K562 (cell line): ENCODE measurements around the gene PLXNB3. TPM values are rescaled to one million over a fixed set of nuclear protein-coding genes. Genes with fewer than 3 reads are reported as not detected.
A peak's percentile ranks its signal among the peaks of the same experiment; 100 is the strongest.

Experiments used
- ARNT ChIP-seq, 2 experiments: fragments of 450-650 bp; IDR thresholded peaks; 2 replicates each; pipeline ENCODE4 v1.6.1; 2016; ENCODE audit warnings: mild to moderate bottlenecking in 1 of 2
- CEBPZ ChIP-seq: fragments of 150-350 bp; IDR thresholded peaks from 2 replicates; pipeline ENCODE4 v1.6.1; 2014; ENCODE audit warnings: low read depth, mild to moderate bottlenecking, low read length, borderline replicate concordance
- CREB1 ChIP-seq, 2 experiments: sonication (generic) in 1 of 2; formaldehyde crosslinking in 1 of 2; IDR thresholded peaks; 2 replicates each; pipeline versions ENCODE4 v1.6.1 to v1.8.0; 2012 to 2022; ENCODE audit warnings: inconsistent platforms in 1 of 2, mild to moderate bottlenecking in 1 of 2, missing genetic modification reagents in 1 of 2, moderate library complexity in 1 of 2
- DPF2 ChIP-seq: fragments of 450-650 bp; IDR thresholded peaks from 2 replicates; pipeline ENCODE4 v1.6.1; 2016
- FOSL1 ChIP-seq: fragments of 200-800 bp; sonication (Bioruptor generic); conservative IDR thresholded peaks from 2 replicates; pipeline ENCODE4 v1.6.1; 2016; ENCODE audit warnings: missing genetic modification characterization, missing compliant biosample characterization
- MAZ ChIP-seq, 2 experiments: fragments of 450-650 bp in 1 of 2; sonication (generic) in 1 of 2; formaldehyde crosslinking; IDR thresholded peaks in 1 of 2; conservative IDR thresholded peaks in 1 of 2; 2 replicates each; pipeline versions ENCODE4 v1.4.0 to v1.5.0; 2020; ENCODE audit warnings: mild to moderate bottlenecking in 1 of 2, missing genetic modification reagents in 1 of 2
- MYC ChIP-seq, 2 experiments: fragments of 250-450 bp in 1 of 2; sonication (Bioruptor Pico) in 1 of 2; IDR thresholded peaks; 2 replicates each; pipeline versions ENCODE4 v1.5.1 to v1.6.1; 2012 to 2021; ENCODE audit warnings: low read depth in 2 of 2, borderline replicate concordance in 1 of 2, improper control_type of control experiment in 1 of 2, low read length in 1 of 2, mild to moderate bottlenecking in 1 of 2, moderate library complexity in 1 of 2
- SIRT6 ChIP-seq: IDR thresholded peaks from one replicate; pipeline ENCODE4 v1.6.1; 2012; ENCODE audit warnings: low read depth, mild to moderate bottlenecking, control low read depth, inconsistent platforms, low read length, moderate library complexity
- TEAD4 ChIP-seq, 2 experiments: sonication (generic) in 1 of 2; formaldehyde crosslinking in 1 of 2; IDR thresholded peaks; 2 replicates each; pipeline versions ENCODE4 v1.6.1 to v1.8.0; 2012 to 2022; ENCODE audit warnings: borderline replicate concordance in 1 of 2, inconsistent platforms in 1 of 2, low read length in 1 of 2, mild to moderate bottlenecking in 1 of 2, missing genetic modification reagents in 1 of 2
- THRB ChIP-seq: fragments of 450-650 bp; formaldehyde crosslinking; conservative IDR thresholded peaks from 2 replicates; pipeline ENCODE4 v1.4.0; 2022; ENCODE audit warnings: mild to moderate bottlenecking, missing genetic modification characterization
- TOE1 ChIP-seq, 2 experiments: fragments of 450-650 bp in 1 of 2; sonication (generic) in 1 of 2; formaldehyde crosslinking in 1 of 2; IDR thresholded peaks; 2 replicates each; pipeline versions ENCODE4 v1.7.1 to v1.8.0; 2016 to 2022; ENCODE audit warnings: borderline replicate concordance in 2 of 2, mild to moderate bottlenecking in 2 of 2, antibody characterized with exemption in 1 of 2, inconsistent platforms in 1 of 2, low read depth in 1 of 2, missing genetic modification reagents in 1 of 2, moderate library complexity in 1 of 2
- UBTF ChIP-seq, 2 experiments: IDR thresholded peaks; 2 replicates each; pipeline ENCODE4 v1.6.1; 2012; ENCODE audit warnings: improper control_type of control experiment in 2 of 2, low read depth in 2 of 2, low read length in 2 of 2, borderline replicate concordance in 1 of 2
- ZBTB1 ChIP-seq: sonication (generic); formaldehyde crosslinking; IDR thresholded peaks from 2 replicates; pipeline ENCODE4 v1.8.1; 2023; ENCODE audit warnings: missing genetic modification reagents, low read depth, mild to moderate bottlenecking, borderline replicate concordance
- ZNF121 ChIP-seq: sonication (generic); formaldehyde crosslinking; conservative IDR thresholded peaks from 2 replicates; pipeline ENCODE4 v1.8.0; 2022; ENCODE audit warnings: missing genetic modification reagents
- ZNF133 ChIP-seq: fragments of 250-450 bp; sonication (Bioruptor Pico); IDR thresholded peaks from 2 replicates; pipeline ENCODE4 v1.4.0; 2020; ENCODE audit warnings: mild to moderate bottlenecking
- ZNF239 ChIP-seq: fragments of 250-450 bp; sonication (Bioruptor Pico); IDR thresholded peaks from 2 replicates; pipeline ENCODE4 v1.4.0; 2020; ENCODE audit warnings: mild to moderate bottlenecking
- ZNF586 ChIP-seq: fragments of 450-650 bp; formaldehyde crosslinking; conservative IDR thresholded peaks from 2 replicates; pipeline ENCODE4 v1.4.0; 2020; ENCODE audit warnings: mild to moderate bottlenecking, moderate library complexity
- polyA plus RNA-seq, 8 experiments: library from polyadenylated mRNA; depleted of rRNA in 4 of 8; stranded (reverse) in 5 of 8; unstranded in 3 of 8; fragments of >200 nt; fragmentation: Nextera tagmentation in 2 of 8; fragmentation: Illumina TruSeq in 1 of 8; extraction: Ambion mirVana in 2 of 8; extraction: Trizol in 1 of 8; gene quantifications; 2 replicates each; pipeline versions ENCODE4 v1.2.1 to v1.2.3, GENCODE V29; 2011 to 2014; ENCODE audit warnings: inconsistent platforms in 1 of 8, missing spikeins in 1 of 8
- total RNA-seq, 7 experiments: library from RNA; depleted of rRNA in 6 of 7; stranded (reverse); fragments of >200 nt in 6 of 7; fragmentation: Illumina TruSeq in 2 of 7; extraction: Trizol in 2 of 7; gene quantifications; 2 replicates each; pipeline versions ENCODE4 v1.2.1 to v1.2.3, GENCODE V29; 2011 to 2021; ENCODE audit warnings: low replicate concordance in 1 of 7

The PLXNB3 gene
- total and polyA plus RNA-seq, 9 of the 15 experiments (the other 6 are each of a cell fraction or from before 2014, with no cell fraction given), result 0.22 to 2.0 (median 1.4) TPM; not detected in 2

GRCh38 chrX:153726286-153727122 lies 37.5 kb upstream of the PLXNB3 start (continued):
- TF ChIP-seq UBTF (IDR thresholded peaks at IDR 0.05; ENCODE audit: borderline replicate concordance in 1 of 2, low read depth in 2 of 2, low read length in 2 of 2) (0 out of 4 replicates have a peak, but pooled peaks of 1 of the 2 experiments have one; percentile 45), DPF2 (peak; percentile 66), TEAD4 (IDR thresholded peaks at IDR 0.05; ENCODE audit: low read length) (no peak), TEAD4 (CRISPR knock-in tag; IDR thresholded peaks at IDR 0.05; ENCODE audit: borderline replicate concordance) (no peak), CEBPZ (no peak), ZNF586 (CRISPR knock-in tag) (no peak), MAZ (CRISPR knock-in tag; conservative IDR thresholded peaks at IDR 0.05 in 1 of 2, IDR thresholded peaks at IDR 0.05 in 1 of 2) (0 out of 4 replicates have a peak, but pooled peaks of 1 of the 2 experiments have one; percentile 24), ZNF239 (CRISPR knock-in tag) (no peak), SIRT6 (no peak), TOE1 (IDR thresholded peaks at IDR 0.05; ENCODE audit: borderline replicate concordance) (no peak), TOE1 (CRISPR knock-in tag; IDR thresholded peaks at IDR 0.05; ENCODE audit: borderline replicate concordance, low read depth) (no peak), CREB1 (IDR thresholded peaks at IDR 0.05) (no peak), CREB1 (CRISPR knock-in tag; IDR thresholded peaks at IDR 0.05) (no peak), FOSL1 (tag) (peak; percentile 56; the same call in 1 of the 2 replicates), ARNT (IDR thresholded peaks at IDR 0.05) (no peak), ZNF121 (CRISPR knock-in tag) (no peak), MYC (IDR thresholded peaks at IDR 0.05; ENCODE audit: low read depth, low read length) (peak; percentile 41; the same call in 1 of the 2 replicates), MYC (CRISPR knock-in tag; IDR thresholded peaks at IDR 0.05; ENCODE audit: borderline replicate concordance, low read depth) (no peak), THRB (CRISPR knock-in tag) (no peak), ZNF133 (CRISPR knock-in tag) (no peak), ZBTB1 (CRISPR knock-in tag) (no peak)
